ENCODE results near the gene TBC1D22A. TPM values are rescaled to one million over a fixed set of nuclear protein-coding genes. Genes with fewer than 3 reads are reported as not detected.

TBC1D22A gene
- total and polyA plus RNA-seq, 2 experiments from 2014 or later = 15.3 to 19.8 TPM

GRCh38 chr22:46931414-46931813, 169.0 kb downstream of the TBC1D22A start:
- no peaks in the 10 kb centered on the region for H3K9me3 ChIP-seq (ENCODE audit: low read depth)
- H2AFZ ChIP-seq = no peak overlapping the region
- peaks cover 27% of the 10 kb centered on the region for H3K4me1 ChIP-seq (ENCODE audit: insufficient read depth)
- no peak overlapping the region for H3K4me3 ChIP-seq
- TF ChIP-seq EZH2phosphoT487 (IDR thresholded peaks at IDR 0.05; ENCODE audit: low read depth, severe bottlenecking, unreplicated experiment) (no peak), EZH2 (IDR thresholded peaks at IDR 0.05; ENCODE audit: borderline replicate concordance) (no peak), CTCF (IDR thresholded peaks at IDR 0.05; ENCODE audit: poor library complexity) (peak; percentile 15)
- H3K27me3 ChIP-seq = no peaks in the 10 kb centered on the region
- no peak overlapping the region for H3K4me2 ChIP-seq
- no peak overlapping the region for H3K27ac ChIP-seq
- no peaks in the 10 kb centered on the region for H4K20me1 ChIP-seq (ENCODE audit: insufficient read depth, poor library complexity, severe bottlenecking)
- no peaks in the 10 kb centered on the region for H3K9me2 ChIP-seq (replicated peaks; ENCODE audit: insufficient read depth)
- DNase-seq (ENCODE audit: low spot score) = peak; percentile 34
- H3K79me2 ChIP-seq = no peaks in the 10 kb centered on the region
- WGBS (ENCODE audit: low lambda C conversion rate, missing lambda C conversion rate) = 78% methylated on average over 5 of the region's 5 CpGs
- no peaks in the 10 kb centered on the region for H3K36me3 ChIP-seq (replicated peaks; ENCODE audit: insufficient read depth, low read depth)

GRCh38 chr22:46931881-46932280, 169.4 kb downstream of the TBC1D22A start:
- Histone ChIP-seq H3K4me2 (no peak overlapping the region), H3K36me3 (replicated peaks; ENCODE audit: insufficient read depth, low read depth) (no peaks in the 10 kb centered on the region), H3K9me2 (replicated peaks; ENCODE audit: insufficient read depth) (no peaks in the 10 kb centered on the region), H3K27ac (no peak overlapping the region), H2AFZ (no peak overlapping the region), H3K4me1 (ENCODE audit: insufficient read depth) (peaks cover 32% of the 10 kb centered on the region), H3K27me3 (no peaks in the 10 kb centered on the region), H4K20me1 (ENCODE audit: insufficient read depth, poor library complexity, severe bottlenecking) (no peaks in the 10 kb centered on the region), H3K79me2 (no peaks in the 10 kb centered on the region), H3K4me3 (no peak overlapping the region), H3K9me3 (ENCODE audit: low read depth) (no peaks in the 10 kb centered on the region)
- DNase-seq (ENCODE audit: low spot score) = no peak
- 97% methylated on average over 10 of the region's 10 CpGs for WGBS (ENCODE audit: low lambda C conversion rate, missing lambda C conversion rate)
- TF ChIP-seq EZH2phosphoT487 (IDR thresholded peaks at IDR 0.05; ENCODE audit: low read depth, severe bottlenecking, unreplicated experiment) (no peak), EZH2 (IDR thresholded peaks at IDR 0.05; ENCODE audit: borderline replicate concordance) (no peak), CTCF (IDR thresholded peaks at IDR 0.05; ENCODE audit: poor library complexity) (no peak)

GRCh38 chr22:46933040-46933930, 170.8 kb downstream of the TBC1D22A start:
- Histone ChIP-seq H3K36me3 (replicated peaks; ENCODE audit: insufficient read depth, low read depth) (no peaks in the 10 kb centered on the region), H3K4me3 (no peak overlapping the region), H3K4me2 (no peak overlapping the region), H2AFZ (no peak overlapping the region), H3K79me2 (peaks cover 3% of the 10 kb centered on the region), H3K9me2 (replicated peaks; ENCODE audit: insufficient read depth) (no peaks in the 10 kb centered on the region), H3K9me3 (ENCODE audit: low read depth) (no peaks in the 10 kb centered on the region), H3K27me3 (no peaks in the 10 kb centered on the region), H4K20me1 (ENCODE audit: insufficient read depth, poor library complexity, severe bottlenecking) (no peaks in the 10 kb centered on the region), H3K4me1 (ENCODE audit: insufficient read depth) (peaks cover 36% of the 10 kb centered on the region), H3K27ac (peak overlapping the region; percentile 98)
- WGBS (ENCODE audit: low lambda C conversion rate, missing lambda C conversion rate) = 93% methylated on average over 11 of the region's 11 CpGs
- no peak for DNase-seq (ENCODE audit: low spot score)
- TF ChIP-seq EZH2phosphoT487 (IDR thresholded peaks at IDR 0.05; ENCODE audit: low read depth, severe bottlenecking, unreplicated experiment) (no peak), EZH2 (IDR thresholded peaks at IDR 0.05; ENCODE audit: borderline replicate concordance) (no peak), CTCF (IDR thresholded peaks at IDR 0.05; ENCODE audit: poor library complexity) (no peak)
